Esophagus squamous epithelium (tissue), 5 donors: ENCODE results near the gene COG2. TPM values are rescaled to one million over a fixed set of nuclear protein-coding genes. Genes with fewer than 3 reads are reported as not detected.

Experiments used
- DNase-seq: peaks from one replicate; lab custom pipeline; 2025; lab: John Stamatoyannopoulos, UW
- H3K27ac ChIP-seq, 4 donors: fragments of 200-600 bp; sonication (generic); one replicate each; pipeline ENCODE4 v1.5.1; 2016 to 2019; ENCODE audit warnings: mild to moderate bottlenecking in 1 of 4
- H3K27me3 ChIP-seq, 4 donors: fragments of 200-600 bp; sonication (generic); 1 replicate in 3 of 4; 2 replicates in 1 of 4; pipeline versions ENCODE4 v1.5.1 to v1.6.0; 2017 to 2021; ENCODE audit warnings: antibody characterized with exemption in 1 of 4
- H3K36me3 ChIP-seq, 3 donors: fragments of 200-600 bp; sonication (generic); one replicate each; pipeline ENCODE4 v1.5.1; 2016 to 2019
- H3K4me1 ChIP-seq, 3 donors: fragments of 200-600 bp; sonication (generic); one replicate each; pipeline ENCODE4 v1.5.1; 2017 to 2019
- H3K4me3 ChIP-seq, 4 donors: fragments of 200-600 bp; sonication (generic); 1 replicate in 3 of 4; 2 replicates in 1 of 4; pipeline ENCODE4 v1.5.1; 2016 to 2019; ENCODE audit warnings: mild to moderate bottlenecking in 2 of 4, moderate library complexity in 1 of 4
- H3K9me3 ChIP-seq, 3 donors: fragments of 200-600 bp; sonication (generic); one replicate each; pipeline ENCODE4 v1.5.1; 2016 to 2019
- POLR2A ChIP-seq, 4 donors: fragments of 450-650 bp; IDR thresholded peaks; one replicate each; pipeline ENCODE4 v1.6.1; 2017; ENCODE audit warnings: antibody characterized with exemption in 4 of 4, mild to moderate bottlenecking in 4 of 4, moderate library complexity in 3 of 4
- WGBS, 2 donors: methylation state at CpG; one replicate each; pipeline ENCODE4 v1.1.5; 2018; 5-methylcytosine and 5-hydroxymethylcytosine counted together
- intact Hi-C: fragments of 100-400 bp; cut with DNase I; formaldehyde crosslinking; loops from one replicate; pipeline ENCODE4 v1.15.0; 2022
- total RNA-seq, 4 donors: library from RNA; depleted of rRNA; stranded (reverse); fragments of >200 nt; gene quantifications; one replicate each; pipeline ENCODE4 v1.1.0, GENCODE V29; 2016
- TF ChIP-seq, protein P1 (sequence below), 6 experiments: fragments of 450-650 bp in 4 of 6; fragments of 200-600 bp in 2 of 6; sonication (generic) in 2 of 6; IDR thresholded peaks; one replicate each; pipeline ENCODE4 v1.5.1; 2016 to 2019; ENCODE audit warnings: antibody characterized with exemption in 6 of 6, mild to moderate bottlenecking in 4 of 6, moderate library complexity in 4 of 6
- donor health status: DM: yes; HTN: yes; CAD: no.

Gene COG2
- total RNA-seq, 4 donors from 2014 or later: 12.7 to 27.7 (median 18.5) TPM

- H3K27ac ChIP-seq: no peak overlapping the region
- H3K27me3 ChIP-seq: no peaks in the 10 kb centered on the region
- no peak overlapping the region for H3K4me3 ChIP-seq
- no peak for DNase-seq
- no peaks in the 10 kb centered on the region for H3K9me3 ChIP-seq
- no peak for TF ChIP-seq POLR2A (IDR thresholded peaks at IDR 0.05)
- TF ChIP-seq, protein P1, sequence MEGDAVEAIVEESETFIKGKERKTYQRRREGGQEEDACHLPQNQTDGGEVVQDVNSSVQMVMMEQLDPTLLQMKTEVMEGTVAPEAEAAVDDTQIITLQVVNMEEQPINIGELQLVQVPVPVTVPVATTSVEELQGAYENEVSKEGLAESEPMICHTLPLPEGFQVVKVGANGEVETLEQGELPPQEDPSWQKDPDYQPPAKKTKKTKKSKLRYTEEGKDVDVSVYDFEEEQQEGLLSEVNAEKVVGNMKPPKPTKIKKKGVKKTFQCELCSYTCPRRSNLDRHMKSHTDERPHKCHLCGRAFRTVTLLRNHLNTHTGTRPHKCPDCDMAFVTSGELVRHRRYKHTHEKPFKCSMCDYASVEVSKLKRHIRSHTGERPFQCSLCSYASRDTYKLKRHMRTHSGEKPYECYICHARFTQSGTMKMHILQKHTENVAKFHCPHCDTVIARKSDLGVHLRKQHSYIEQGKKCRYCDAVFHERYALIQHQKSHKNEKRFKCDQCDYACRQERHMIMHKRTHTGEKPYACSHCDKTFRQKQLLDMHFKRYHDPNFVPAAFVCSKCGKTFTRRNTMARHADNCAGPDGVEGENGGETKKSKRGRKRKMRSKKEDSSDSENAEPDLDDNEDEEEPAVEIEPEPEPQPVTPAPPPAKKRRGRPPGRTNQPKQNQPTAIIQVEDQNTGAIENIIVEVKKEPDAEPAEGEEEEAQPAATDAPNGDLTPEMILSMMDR (IDR thresholded peaks at IDR 0.05): no peak
- H3K4me1 ChIP-seq: no peaks in the 10 kb centered on the region
- WGBS, 2 donors: 88 to 98% methylated on average over 8 of the region's 9 CpGs
- intact Hi-C loops: no loop called here
- H3K36me3 ChIP-seq: peaks cover 18 to 98% (median 23%) of the 10 kb centered on the region in 3 donors
These were observed 47.8 kb downstream of the COG2 start for GRCh38 chr1:230690101-230690500.

- no peak overlapping the region for H3K27ac ChIP-seq
- no peaks in the 10 kb centered on the region for H3K27me3 ChIP-seq
- no peak overlapping the region for H3K4me3 ChIP-seq
- no peaks in the 10 kb centered on the region for H3K9me3 ChIP-seq
- TF ChIP-seq, protein P1 (IDR thresholded peaks at IDR 0.05): no peak
- TF ChIP-seq POLR2A (IDR thresholded peaks at IDR 0.05): no peak
- DNase-seq: no peak
- no peaks in the 10 kb centered on the region for H3K4me1 ChIP-seq
- peaks cover 18 to 83% (median 23%) of the 10 kb centered on the region in 3 donors for H3K36me3 ChIP-seq
- 95 to 99% methylated on average over 8 of the region's 10 CpGs for WGBS, 2 donors
- intact Hi-C loops: no loop called here
These were observed 49.3 kb downstream of the COG2 start for GRCh38 chr1:230691615-230692014.

DNA sequence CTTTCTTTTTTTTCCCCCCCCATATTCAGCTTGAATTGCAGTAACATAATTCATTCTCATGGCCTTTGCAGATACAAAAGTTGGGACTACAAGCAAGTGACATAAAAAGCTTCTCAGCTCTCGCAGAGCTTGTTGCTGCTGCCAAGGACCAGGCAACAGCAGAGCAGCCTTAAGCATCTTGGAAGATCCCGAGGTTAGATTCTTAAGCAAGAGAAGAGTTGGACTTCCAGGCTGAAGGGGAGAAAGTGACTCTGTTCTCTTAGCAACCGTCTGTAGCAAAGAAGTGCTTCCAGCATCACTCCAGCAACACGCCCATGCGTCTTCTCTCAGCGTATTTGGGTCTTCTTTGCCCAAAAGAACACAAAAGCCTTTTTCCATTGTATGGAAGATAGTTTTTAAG, 50.9 kb downstream of the COG2 start:
- Histone ChIP-seq H3K27me3 (no peaks in the 10 kb centered on the region), H3K9me3 (no peaks in the 10 kb centered on the region), H3K27ac (no peak overlapping the region), H3K4me1 (no peaks in the 10 kb centered on the region), H3K4me3 (no peak overlapping the region), H3K36me3 (peaks cover 12 to 67% (median 19%) of the 10 kb centered on the region in 3 donors)
- no peak for TF ChIP-seq POLR2A (IDR thresholded peaks at IDR 0.05)
- TF ChIP-seq, protein P1 (IDR thresholded peaks at IDR 0.05): no peak
- DNase-seq: no peak
- intact Hi-C loops: no loop called here
- 86 to 93% methylated on average over 5 to 6 of the region's 6 CpGs for WGBS, 2 donors

DNA sequence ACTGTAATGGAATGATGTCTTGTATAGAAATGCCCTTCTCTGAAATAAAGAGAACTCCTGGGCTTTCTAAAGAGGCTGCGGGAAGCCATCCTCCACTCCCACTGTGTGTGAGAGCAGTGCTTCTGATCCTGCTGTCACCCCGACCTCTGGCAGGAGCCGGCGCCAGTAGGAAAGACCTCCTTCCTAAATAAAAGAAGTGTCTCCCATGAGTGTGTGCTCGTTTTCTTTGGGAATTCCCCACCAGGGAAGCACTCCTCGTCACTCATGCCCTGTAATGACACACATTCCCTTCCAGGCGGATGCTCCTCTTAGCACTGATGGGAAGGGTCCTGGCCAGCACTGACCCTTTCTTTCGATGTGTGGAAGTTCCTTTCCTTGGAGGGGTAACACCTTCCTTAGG, 51.5 kb downstream of the COG2 start:
- no peak for DNase-seq
- TF ChIP-seq, protein P1 (IDR thresholded peaks at IDR 0.05): no peak
- no peak for TF ChIP-seq POLR2A (IDR thresholded peaks at IDR 0.05)
- no peaks in the 10 kb centered on the region for H3K4me1 ChIP-seq
- peaks cover 12 to 62% (median 19%) of the 10 kb centered on the region in 3 donors for H3K36me3 ChIP-seq
- no peaks in the 10 kb centered on the region for H3K9me3 ChIP-seq
- intact Hi-C loops: no loop called here
- no peaks in the 10 kb centered on the region for H3K27me3 ChIP-seq
- H3K27ac ChIP-seq: no peak overlapping the region
- WGBS, 2 donors: 79 to 85% methylated on average over 7 of the region's 8 CpGs
- no peak overlapping the region for H3K4me3 ChIP-seq

- H3K27ac ChIP-seq: no peak overlapping the region
- H3K27me3 ChIP-seq: no peaks in the 10 kb centered on the region
- H3K36me3 ChIP-seq: peaks cover 12 to 55% (median 16%) of the 10 kb centered on the region in 3 donors
- 88 to 100% methylated on average over 2 to 3 of the region's 4 CpGs for WGBS, 2 donors
- TF ChIP-seq POLR2A (IDR thresholded peaks at IDR 0.05): no peak
- TF ChIP-seq, protein P1 (IDR thresholded peaks at IDR 0.05): no peak
- no peak overlapping the region for H3K4me3 ChIP-seq
- H3K9me3 ChIP-seq: no peaks in the 10 kb centered on the region
- intact Hi-C loops: no loop called here
- no peak for DNase-seq
- H3K4me1 ChIP-seq: no peaks in the 10 kb centered on the region
These were observed 52.2 kb downstream of the COG2 start for GRCh38 chr1:230694464-230694863.
